ENCODE measurements around the gene MSN. TPM values are rescaled to one million over a fixed set of nuclear protein-coding genes. Genes with fewer than 3 reads are reported as not detected.
"Not testable (repeated sequence)": the region's sequence is repeated elsewhere in the genome, so short reads cannot be mapped to it uniquely, and the experiment has no call there.

The MSN gene
- total RNA-seq, 1 donor from 2014 or later = 252 TPM

- DNase-seq = peak; percentile 87
Observed at GRCh38 chrX:65720381-65720964, 53.0 kb downstream of the MSN start.

- peak; percentile 46 for DNase-seq
Observed at GRCh38 chrX:65723706-65724105, 56.3 kb downstream of the MSN start.

DNA sequence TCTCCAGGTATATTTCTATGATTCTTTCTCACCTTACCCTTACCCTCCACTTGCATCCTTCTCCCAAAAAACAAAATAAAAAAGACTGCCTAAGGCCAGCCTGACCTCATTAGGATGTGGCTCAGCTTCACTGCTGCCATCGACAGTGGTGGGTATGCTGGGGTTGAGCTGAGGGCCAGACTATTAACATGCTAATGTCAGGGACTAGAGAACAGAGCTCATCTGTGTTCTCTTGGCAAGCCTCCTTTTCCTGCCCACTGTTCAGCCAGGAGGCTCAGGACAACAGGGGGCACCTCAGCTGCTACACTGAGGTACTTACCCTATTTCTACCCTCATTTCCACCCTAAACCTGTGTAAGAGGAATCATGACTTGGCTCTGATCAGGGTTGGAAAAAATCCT lies 59.3 kb downstream of the MSN start:
- DNase-seq = no peak

DNA sequence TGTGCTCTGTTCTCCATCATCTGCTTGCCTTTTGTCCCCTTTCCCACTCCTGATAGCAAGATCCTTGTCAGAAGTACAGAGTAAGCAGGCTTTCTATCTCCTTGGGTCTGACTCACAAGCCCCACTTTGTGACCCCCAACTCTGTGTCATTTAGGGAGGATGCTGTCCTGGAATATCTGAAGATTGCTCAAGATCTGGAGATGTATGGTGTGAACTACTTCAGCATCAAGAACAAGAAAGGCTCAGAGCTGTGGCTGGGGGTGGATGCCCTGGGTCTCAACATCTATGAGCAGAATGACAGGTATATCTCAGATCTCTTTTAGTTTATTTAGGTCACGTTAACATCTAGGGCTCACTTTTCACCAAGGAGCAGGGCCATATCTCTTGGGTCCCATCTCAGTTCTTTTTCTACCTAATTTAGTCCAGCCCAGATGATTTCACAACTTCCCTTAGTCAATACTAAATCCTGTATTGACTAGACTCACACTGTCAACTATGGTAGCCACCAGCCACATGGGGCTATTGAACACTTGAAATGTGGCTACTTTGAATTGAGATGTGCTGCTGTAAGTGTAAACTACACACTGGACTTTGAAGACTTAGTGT lies 64.3 kb downstream of the MSN start:
- no peak for DNase-seq

DNA sequence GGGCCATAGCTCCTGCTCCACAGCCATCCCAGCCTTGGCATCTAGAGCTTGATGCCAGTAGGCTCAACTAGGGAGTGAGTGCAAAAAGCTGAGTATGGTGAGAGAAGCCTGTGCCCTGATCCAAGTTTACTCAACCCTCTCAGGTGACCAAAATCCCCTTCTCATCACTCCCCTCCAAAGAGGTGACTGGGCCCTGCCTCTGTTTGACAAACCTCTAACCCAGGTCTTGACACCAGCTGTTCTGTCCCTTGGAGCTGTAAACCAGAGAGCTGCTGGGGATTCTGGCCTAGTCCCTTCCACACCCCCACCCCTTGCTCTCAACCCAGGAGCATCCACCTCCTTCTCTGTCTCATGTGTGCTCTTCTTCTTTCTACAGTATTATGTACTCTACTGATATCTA lies 73.5 kb downstream of the MSN start:
- no peak for DNase-seq

DNA sequence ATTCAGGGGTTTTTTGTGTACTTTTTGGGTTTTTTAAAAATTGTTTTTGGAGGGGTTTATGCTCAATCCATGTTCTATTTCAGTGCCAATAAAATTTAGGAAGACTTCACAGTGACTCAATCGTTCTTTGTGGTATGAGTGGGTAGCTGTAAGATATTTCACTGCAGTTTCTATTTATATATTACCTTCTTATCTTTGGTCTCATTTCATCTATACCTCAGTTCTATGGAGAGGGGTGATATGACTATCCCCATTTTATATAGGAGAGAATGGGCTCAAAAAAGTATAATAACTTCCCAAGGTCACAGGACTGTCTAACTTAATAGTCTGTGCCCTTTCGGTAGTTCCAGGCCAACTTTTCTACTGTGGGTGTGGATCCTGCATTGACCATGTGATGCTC lies 74.4 kb downstream of the MSN start:
- no peak for DNase-seq

GRCh38 chrX:65744965-65745364 lies 77.5 kb downstream of the MSN start:
- peak; percentile 44 for DNase-seq

- DNase-seq = no peak
Observed at GRCh38 chrX:65745427-65745826, 78.0 kb downstream of the MSN start.

GRCh38 chrX:65745992-65746391 lies 78.5 kb downstream of the MSN start:
- no peak for DNase-seq

- DNase-seq = no peak
Observed at GRCh38 chrX:65750674-65751469, 83.4 kb downstream of the MSN start.

DNA sequence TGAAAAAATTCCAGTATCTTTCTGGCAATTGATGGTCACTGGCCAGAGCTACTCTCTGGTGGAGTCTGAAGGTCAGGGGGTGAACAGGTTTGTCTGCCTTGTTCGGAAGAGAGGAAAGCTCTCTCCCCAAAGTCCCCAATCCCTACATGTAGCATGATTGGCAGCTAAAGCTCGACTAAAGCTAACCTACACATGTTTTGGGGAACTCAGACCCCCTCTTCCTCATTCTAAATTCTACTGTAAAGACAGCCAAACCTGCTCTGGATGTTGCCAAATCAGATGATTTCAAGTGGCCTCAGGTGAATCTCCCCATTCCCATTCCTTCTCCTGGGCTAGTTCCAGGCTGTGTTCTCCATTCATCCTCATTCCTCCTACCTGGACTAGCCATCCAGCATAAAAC lies 84.1 kb downstream of the MSN start:
- DNase-seq = no peak

- no peak for DNase-seq
Observed at GRCh38 chrX:65752294-65752693, 84.8 kb downstream of the MSN start.

DNA sequence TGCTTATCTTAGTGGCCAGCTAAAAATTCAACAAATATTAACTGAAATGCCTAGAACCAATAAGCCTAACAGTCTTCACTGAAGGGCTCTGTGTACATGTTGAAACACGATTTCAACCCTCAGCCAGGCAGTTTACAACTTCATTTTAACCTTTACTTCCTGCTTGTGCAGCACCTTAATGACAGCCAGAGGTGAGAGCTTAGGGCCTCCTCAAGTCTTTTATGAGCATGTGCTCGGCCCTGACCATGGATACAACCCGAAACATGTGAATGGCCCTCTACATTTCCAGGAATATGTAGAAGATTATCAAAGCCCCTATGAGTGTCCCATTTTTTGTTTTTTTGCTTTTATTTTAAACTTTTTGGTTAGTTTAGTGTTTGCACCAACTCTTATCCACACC lies 88.3 kb downstream of the MSN start:
- DNase-seq = no peak

DNA sequence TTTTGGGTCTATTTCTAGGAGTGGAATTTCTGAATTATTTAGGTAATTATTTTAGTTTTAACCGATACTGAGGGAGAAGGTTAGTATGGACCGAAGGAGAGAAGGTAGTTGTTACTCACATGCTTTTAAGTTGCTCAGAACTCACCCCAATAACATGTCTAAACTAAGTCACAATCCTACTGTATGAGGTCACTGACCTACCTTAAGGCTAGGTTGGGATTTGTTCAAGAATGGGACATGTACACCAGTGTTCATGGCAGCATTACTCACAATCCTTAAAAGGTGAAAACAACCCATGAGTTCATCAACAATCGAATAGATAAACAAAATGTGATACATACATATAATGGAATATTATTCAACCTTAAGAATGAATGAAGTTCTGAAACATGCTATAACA lies 90.5 kb downstream of the MSN start:
- no peak for DNase-seq

GRCh38 chrX:65758505-65758904 lies 91.1 kb downstream of the MSN start:
- DNase-seq = no peak

DNA sequence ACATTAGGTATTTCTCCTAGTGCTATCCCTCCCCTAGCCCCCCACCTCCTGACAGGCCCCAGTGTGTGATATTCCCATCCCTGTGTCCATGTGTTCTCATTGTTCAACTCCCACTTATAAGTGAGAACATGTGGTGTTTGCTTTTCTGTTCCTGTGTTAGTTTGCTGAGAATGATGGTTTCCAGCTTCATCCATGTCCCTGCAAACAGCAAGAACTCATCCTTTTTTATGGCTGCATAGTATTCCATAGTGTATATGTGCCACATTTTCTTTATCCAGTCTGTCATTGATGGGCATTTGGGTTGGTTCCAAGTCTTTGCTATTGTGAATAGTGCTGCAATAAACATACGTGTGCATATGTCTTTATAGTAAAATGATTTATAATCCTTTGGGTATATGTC lies 92.1 kb downstream of the MSN start:
- not testable (repeated sequence) for DNase-seq

- no peak for DNase-seq
Observed at GRCh38 chrX:65769564-65770292, 102.3 kb downstream of the MSN start.

- DNase-seq = no peak
Observed at GRCh38 chrX:65772842-65773241, 105.4 kb downstream of the MSN start.

- DNase-seq = no peak
Observed at GRCh38 chrX:65781845-65782244, 114.4 kb downstream of the MSN start.

DNA sequence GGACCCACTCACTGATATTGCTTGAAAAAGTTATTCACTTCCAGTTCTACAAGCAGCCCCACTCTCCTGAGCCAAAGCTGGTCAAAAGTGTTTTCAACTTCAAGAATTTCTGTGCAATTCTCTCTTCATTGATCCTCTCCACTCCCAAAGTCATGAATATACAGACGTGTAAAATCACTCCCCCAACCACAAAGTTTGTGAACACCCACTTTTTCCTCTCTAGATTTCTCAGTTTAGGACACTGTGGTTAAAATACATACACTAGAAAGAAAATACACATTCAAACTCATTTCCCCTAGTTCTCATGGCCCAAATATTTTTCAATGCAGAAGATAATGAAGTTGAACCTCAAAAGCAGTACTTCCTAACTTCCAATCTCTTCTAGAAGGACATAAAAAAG lies 116.3 kb downstream of the MSN start:
- DNase-seq = no peak

Data from dermis blood vessel endothelial cell (primary cell).